HG03565 (cell line): ENCODE measurements around the gene RCCD1.

ENCODE experiments used
- ATAC-seq: cut with Tn5 transposase; IDR thresholded peaks from one replicate; pipeline ENCODE4 v1.9.1; 2021; ENCODE audit warnings: mild to moderate bottlenecking, moderate library complexity; ENCODE audit not compliant: unreplicated experiment

Gene RCCD1

DNA sequence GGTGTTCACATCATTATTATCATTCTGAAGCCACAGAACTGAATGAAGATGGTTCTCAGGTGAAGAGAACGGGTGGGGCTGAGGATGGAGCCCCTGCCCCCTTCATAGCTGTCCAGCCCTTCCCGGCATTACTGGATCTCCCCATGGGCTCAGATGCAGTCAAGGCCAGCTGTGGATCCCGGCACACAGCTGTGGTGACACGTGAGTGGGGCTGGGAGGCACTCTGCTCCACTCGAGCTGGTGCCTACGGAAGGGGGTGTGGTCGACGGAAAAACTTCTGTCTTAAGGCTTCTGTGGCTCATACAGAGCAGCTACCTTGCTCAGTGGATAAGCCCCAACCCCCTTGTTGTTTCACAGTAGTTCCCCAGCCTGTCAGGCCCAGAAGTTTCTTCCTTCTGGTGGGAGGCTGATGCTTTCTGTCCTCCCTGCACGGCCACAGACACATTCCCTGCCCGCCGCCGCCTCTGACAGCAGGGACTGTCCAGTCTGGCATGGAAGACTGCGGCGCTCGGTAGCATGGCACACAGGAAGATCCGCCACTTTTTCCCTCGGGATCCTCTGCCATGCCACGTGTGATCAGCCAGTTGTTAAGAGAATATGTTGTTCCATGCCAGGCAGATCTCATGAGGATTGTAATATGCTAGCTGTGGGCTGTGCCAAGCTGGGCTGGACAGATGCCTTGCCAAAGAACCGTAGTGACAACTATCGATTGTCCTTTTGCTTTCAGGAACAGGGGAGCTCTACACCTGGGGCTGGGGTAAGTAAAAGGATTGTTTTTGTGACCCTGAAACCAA lies 5.8 kb downstream of the RCCD1 start:
- no peak for ATAC-seq

- ATAC-seq = no peak
Observed at GRCh38 chr15:90962021-90962420, 7.3 kb downstream of the RCCD1 start.

GRCh38 chr15:90966262-90966661 lies 11.6 kb downstream of the RCCD1 start:
- no peak for ATAC-seq

GRCh38 chr15:90967206-90967605 lies 12.5 kb downstream of the RCCD1 start:
- ATAC-seq = no peak

GRCh38 chr15:90968434-90968833 lies 13.8 kb downstream of the RCCD1 start:
- no peak for ATAC-seq

DNA sequence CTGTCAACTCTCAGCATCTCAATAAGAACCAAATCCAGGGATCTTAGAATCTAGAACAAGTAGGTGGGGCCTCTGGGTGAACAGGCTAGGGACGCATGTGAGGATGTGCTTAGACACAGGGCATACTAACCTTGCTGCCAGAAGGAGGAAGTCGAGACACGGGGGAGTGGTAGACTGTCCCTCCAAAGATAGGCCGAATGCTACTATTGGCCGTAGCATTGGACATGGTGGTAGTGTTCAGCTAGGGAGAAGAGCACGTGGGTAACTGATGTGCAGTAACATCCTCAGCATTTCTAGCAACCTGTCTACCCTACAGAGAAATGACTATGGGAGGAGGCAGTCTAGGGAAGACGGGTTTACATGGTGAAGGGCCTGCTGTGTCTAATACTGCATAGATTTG lies 15.6 kb downstream of the RCCD1 start:
- ATAC-seq = no peak

DNA sequence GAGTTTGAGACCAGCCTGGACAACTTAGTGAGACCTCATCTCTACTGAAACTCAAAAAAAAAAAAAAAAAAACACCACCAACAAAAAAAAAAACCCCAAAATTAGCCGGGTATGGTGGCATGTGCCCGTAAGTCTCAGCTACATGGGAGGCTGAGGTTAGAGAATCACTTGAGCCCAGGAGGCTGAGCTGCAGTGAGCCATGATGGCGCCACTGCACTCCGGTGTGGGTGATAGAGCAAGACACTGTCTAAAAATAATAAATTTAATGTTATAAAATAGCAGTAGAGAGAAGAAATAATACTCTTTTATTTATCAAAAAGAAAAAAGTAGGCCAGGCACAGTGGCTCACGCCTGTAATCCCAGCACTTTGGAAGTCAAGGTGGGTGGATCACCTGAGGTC lies 17.4 kb downstream of the RCCD1 start:
- no peak for ATAC-seq

GRCh38 chr15:90974216-90974615 lies 19.5 kb downstream of the RCCD1 start:
- no peak for ATAC-seq

- no peak for ATAC-seq
Observed at GRCh38 chr15:90979582-90979981, 24.9 kb downstream of the RCCD1 start.

GRCh38 chr15:90981681-90982080 lies 27.0 kb downstream of the RCCD1 start:
- peak; percentile 58 for ATAC-seq

DNA sequence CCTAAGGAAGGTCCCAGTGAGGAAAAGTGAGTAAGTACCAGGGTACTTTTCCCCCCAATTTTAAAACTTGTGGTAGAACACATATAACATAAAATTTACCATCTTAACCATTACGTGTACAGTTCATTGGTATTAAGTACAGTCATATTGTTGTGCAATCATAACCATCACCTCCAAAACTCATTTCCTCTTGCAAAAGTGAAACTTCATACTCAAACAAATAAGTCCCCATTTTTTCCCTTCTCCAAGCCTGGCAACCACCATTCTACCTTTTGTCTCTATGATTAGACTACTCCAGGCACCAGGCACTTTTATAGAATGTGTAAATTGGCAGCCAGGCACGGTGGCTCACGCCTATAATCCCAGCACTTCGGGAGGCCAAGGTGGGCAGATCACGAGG lies 27.5 kb downstream of the RCCD1 start:
- ATAC-seq = peak; percentile 39

GRCh38 chr15:90986790-90987507 lies 32.3 kb downstream of the RCCD1 start:
- ATAC-seq = peak; percentile 57

- ATAC-seq = no peak
Observed at GRCh38 chr15:90987561-90988141, 33.0 kb downstream of the RCCD1 start.

DNA sequence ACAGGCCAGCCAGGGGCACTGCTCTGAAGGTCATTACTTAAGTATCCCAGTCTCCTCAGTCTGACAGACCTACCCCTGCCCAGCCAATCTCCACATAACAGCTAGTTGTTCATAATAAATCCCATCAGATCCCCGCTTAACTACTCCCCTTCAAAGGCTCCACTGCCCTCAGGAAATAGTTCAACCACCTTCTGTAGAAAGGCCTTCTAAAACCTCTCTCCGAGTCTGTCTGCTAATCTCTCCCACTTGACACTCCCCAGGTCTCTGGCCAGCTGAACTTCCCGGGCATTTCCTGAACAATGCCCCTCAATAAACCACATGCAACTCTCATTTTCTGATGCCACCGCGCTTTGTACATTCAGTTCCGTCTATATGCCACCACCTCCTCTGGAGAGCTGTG lies 33.6 kb downstream of the RCCD1 start:
- no peak for ATAC-seq

GRCh38 chr15:90989040-90989768 lies 34.5 kb downstream of the RCCD1 start:
- no peak for ATAC-seq

DNA sequence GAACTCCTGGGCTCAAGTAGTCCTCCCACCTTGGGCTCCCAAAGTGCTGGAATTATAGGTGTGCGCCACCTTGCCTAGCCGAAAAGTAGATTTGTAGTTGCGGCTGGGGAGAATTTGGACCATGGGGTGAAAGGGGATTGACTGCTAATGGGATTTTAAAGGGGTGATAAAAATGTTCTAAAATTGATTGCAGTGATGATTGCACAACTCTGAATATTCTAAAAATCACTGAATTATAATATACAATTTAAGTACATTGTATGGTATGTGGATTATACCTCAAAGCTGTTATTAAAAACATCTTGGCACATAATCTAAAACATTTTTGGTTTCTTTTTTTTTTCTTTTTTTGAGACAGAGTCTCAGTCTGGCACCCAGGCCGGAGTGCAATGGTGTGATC lies 35.8 kb downstream of the RCCD1 start:
- ATAC-seq = no peak

DNA sequence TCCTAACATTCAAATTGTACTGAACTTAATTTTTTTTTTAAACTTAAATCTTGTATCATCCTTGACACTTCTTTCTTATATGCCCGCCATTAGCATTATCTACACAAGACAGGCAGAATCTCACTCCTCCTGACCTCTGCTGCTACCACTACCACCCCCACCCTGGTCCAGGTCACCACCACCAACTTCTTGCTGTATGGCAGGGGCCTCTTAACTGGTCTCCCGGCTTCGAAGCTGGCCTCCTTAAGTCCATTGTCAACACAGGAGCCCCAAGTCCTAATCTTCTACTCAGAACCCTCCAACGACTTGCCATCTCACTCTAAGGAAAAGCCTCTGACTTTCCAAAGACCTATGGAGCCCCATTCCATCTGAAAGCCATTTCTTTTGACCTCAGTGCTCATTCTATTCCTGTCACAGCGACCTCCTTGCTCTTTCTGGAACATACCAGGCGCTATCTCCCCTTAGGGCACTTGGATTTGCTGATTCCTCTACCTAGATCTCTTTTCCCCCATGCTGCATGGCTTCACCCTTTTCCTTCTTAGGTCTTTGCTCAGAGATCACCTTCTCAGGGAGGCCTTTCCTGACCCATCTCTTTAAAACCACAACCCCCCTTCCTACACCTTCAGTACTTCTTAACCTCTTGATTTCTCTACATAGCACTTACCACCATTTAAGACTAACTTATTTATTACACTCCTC lies 37.1 kb downstream of the RCCD1 start:
- ATAC-seq = no peak

GRCh38 chr15:90994059-90994416 lies 39.4 kb downstream of the RCCD1 start:
- no peak for ATAC-seq

DNA sequence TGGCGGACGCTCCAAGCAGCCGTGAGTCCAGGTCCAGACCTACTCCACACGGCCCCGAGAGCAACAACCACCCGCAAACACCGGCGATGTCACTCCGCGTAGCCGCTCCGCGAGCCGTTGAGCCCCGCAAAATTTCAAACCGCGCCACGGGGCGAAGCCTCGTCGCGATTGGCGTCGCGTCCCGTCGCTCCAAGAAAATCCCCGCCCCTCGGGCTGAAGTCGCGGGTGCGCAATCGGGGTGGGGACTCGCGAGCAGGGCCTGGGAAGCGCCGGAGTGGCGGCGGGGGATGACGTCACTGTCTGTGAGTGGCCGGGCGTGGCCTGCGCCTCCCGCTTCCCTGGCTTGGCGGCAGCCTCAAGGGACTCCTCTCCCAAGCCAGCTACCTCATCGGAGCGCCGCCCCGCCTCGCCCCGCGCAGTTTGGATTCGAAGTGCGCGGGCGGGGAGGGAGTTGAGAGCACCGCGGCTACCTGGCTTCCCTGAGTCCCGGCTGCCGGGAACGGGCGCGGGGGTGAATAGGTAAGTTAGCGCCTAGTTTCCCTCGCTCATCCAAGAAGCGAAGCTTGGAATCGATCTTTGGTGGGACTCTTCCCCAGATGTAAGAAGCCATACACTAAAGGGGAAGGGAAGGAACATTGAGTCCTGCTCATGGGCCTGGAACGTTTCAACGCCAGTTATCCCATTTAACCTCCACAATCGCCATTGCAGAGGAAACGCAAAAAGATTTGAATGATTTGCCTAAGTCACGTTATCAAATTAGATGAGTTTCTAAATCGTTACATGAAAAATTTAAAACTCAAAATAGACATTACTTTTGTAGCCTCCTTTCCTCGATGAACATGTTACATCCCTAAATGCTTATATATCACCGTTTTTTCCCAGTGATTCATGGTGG lies 40.0 kb downstream of the RCCD1 start, which contains the start of gene PRC1:
PRC1 (minus strand) TSS at position 119 of the 895 bp plus-strand sequence; CDS start at position 1, 118 bp downstream.
- peak; percentile 91 for ATAC-seq

- ATAC-seq = no peak
Observed at GRCh38 chr15:90998737-90999136, 44.1 kb downstream of the RCCD1 start.
